T-helper 2 cell treated with Interferon-gamma antibody and Interleukin-4, amounts not matched to agents 5 μg/mL and 100 μg/mL, for 36 hours (primary cell): Measurements from ENCODE around the gene CACNA1C.

Experiments
- DNase-seq: peaks from one replicate; pipeline ENCODE4 v3.0.0; 2021; ENCODE audit warnings: low spot score
- H3K27ac Mint-ChIP-seq: one replicate; pipeline ENCODE4 v1.8.0; 2021; ENCODE audit warnings: mild to moderate bottlenecking, mixed read lengths
- H3K27me3 Mint-ChIP-seq: one replicate; pipeline ENCODE4 v1.8.0; 2021; ENCODE audit warnings: low read depth, mixed read lengths
- H3K36me3 Mint-ChIP-seq: one replicate; pipeline ENCODE4 v1.8.0; 2021; ENCODE audit warnings: low read depth, mixed read lengths
- H3K4me1 Mint-ChIP-seq: one replicate; pipeline ENCODE4 v1.8.0; 2021; ENCODE audit warnings: low read depth, mixed read lengths
- H3K4me3 Mint-ChIP-seq: one replicate; pipeline ENCODE4 v1.8.0; 2022; ENCODE audit warnings: mild to moderate bottlenecking, moderate library complexity, mixed read lengths
- H3K9me3 Mint-ChIP-seq: one replicate; pipeline ENCODE4 v1.8.0; 2021; ENCODE audit warnings: mixed read lengths

The CACNA1C gene

DNA sequence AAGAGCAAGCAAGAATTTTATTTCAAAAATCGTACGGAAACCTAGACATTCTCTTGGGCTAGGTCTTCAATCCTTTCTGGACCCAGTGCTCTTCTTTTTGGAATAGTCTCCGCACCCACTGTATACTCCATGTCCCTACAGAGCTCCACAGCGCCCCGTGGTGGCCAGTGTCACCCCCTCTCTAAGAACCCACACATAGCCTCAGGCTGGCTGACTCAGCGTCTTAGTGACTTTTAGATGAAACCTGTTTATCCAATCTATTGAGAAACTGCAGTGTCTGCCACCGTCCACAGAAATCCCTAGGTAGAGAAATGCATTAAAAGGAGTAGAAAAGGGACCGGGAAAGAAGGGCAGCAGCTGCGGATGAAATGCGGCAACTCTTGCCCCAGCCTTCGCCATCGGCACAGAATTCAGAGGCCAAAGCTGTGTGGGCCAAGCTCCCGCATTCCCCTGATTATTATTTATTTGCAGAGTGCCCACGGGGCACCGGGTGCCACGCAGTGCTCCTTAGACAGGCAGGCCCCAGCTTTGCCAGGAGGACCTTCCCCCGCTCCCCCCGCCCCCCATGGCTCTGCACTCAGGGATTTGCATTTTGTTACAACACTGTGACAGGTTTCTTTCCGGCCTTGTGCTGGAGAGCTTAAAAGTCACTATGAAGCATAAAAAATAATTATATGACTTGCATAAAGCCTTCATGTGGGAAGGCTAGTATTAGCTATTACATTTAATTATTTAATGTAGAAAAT is 571.9 kb downstream of the CACNA1C start:
- Mint-ChIP-seq H3K9me3 (no peaks in the 10 kb centered on the region), H3K4me3 (no peak overlapping the region), H3K36me3 (no peaks in the 10 kb centered on the region), H3K27ac (no peak overlapping the region), H3K4me1 (peaks cover 7% of the 10 kb centered on the region), H3K27me3 (peaks cover 22% of the 10 kb centered on the region)
- DNase-seq, result no peak

DNA sequence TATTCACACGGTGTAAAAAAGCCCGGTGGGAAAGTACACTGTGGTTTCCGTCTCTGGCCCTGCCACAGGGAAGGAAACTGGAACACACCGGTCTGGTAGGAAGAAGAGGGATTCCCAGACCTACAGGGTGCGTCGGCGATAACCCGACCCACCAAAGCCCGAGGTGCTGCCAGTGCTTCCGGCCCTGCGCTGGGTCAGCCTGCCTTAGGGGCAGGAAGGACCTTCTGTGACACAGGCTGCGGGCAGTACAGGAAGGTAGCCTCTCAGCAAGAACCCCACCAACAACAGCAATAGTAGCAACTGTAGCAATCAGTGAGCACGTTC is 572.5 kb downstream of the CACNA1C start:
- H3K4me3 Mint-ChIP-seq, result no peak overlapping the region
- no peaks in the 10 kb centered on the region for H3K36me3 Mint-ChIP-seq
- peaks cover 21% of the 10 kb centered on the region for H3K27me3 Mint-ChIP-seq
- H3K27ac Mint-ChIP-seq, result no peak overlapping the region
- no peak for DNase-seq
- H3K9me3 Mint-ChIP-seq, result no peaks in the 10 kb centered on the region
- peaks cover 7% of the 10 kb centered on the region for H3K4me1 Mint-ChIP-seq

DNA sequence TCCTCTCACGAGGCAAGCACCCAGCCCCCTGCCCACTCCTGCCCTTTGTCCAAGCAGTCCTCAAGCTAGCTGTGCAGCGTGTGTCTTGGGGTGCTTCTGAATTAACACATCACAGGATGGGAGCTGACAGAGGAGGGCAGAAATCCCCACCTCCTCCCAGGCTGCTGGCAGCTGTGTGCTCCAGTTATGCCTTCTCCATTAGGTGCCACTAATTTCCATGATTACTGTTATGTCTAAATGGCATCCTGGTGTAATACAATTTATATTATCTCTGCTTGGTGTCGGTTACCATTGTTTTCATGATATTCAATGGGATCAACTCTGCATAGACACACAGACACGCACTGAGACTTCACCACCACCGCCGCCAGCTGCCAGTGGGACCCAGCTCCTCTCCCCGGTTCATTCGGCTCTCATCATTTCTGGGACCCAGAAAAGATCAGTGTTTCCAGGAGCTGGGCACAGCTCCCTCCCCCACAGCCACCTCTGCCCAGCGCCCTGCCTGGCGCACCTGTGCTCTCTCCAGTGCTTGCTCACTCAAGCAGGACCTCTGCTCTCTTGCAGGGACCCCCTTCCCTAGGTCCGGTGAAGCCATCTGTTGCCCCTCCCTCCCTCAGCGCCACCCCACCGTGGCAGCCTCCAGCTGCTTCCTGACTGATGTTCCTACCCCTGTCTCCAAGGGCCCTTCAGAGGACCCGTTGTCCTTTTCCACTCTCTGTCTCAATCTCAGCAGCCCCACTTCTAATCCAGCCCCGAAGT is 574.5 kb downstream of the CACNA1C start:
- Mint-ChIP-seq H3K36me3 (no peaks in the 10 kb centered on the region), H3K4me3 (no peak overlapping the region), H3K27me3 (peaks cover 15% of the 10 kb centered on the region), H3K9me3 (no peaks in the 10 kb centered on the region), H3K4me1 (peaks cover 7% of the 10 kb centered on the region), H3K27ac (no peak overlapping the region)
- no peak for DNase-seq

DNA sequence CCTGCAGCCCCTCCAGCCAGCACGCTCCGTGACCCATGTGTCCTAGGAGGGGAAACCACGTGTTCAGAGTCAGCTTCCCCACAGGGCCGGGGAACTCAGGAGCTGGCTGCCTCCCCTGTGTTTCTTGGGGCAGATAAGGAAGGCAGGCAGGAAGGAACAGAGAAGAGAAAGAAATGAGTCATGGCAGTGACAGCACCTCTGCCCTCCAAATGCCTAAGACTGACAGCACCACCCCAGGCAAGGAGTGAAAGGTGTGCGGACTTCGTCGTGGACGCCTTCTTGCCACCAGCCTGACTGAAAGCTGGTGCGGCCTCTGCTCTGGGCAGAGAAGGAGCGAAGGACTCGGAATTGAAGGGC is 575.0 kb downstream of the CACNA1C start:
- H3K27me3 Mint-ChIP-seq, result peaks cover 18% of the 10 kb centered on the region
- H3K36me3 Mint-ChIP-seq, result no peaks in the 10 kb centered on the region
- H3K4me1 Mint-ChIP-seq, result peaks cover 7% of the 10 kb centered on the region
- no peaks in the 10 kb centered on the region for H3K9me3 Mint-ChIP-seq
- DNase-seq, result no peak
- no peak overlapping the region for H3K4me3 Mint-ChIP-seq
- H3K27ac Mint-ChIP-seq, result no peak overlapping the region

DNA sequence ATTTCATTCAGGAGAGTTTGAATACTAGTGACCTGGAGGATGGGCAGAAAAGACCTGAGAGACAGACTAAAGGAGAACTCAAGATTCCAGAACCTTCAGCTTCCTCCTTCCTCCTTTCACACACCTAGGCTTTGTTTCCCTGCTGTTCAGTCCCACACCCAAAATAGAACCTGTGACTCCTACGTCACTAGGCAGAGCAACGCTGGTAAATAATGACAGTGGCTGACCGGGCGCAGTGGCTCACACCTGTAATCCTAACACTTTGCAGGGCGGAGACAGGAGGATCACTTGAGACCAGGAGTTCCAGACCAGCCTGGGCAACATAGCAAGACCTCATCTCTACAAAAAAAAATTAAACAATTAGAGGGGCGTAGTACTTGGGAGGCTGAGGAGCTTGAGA is 575.6 kb downstream of the CACNA1C start:
- no peaks in the 10 kb centered on the region for H3K36me3 Mint-ChIP-seq
- DNase-seq, result no peak
- H3K9me3 Mint-ChIP-seq, result no peaks in the 10 kb centered on the region
- peaks cover 7% of the 10 kb centered on the region for H3K4me1 Mint-ChIP-seq
- H3K27me3 Mint-ChIP-seq, result peaks cover 18% of the 10 kb centered on the region
- no peak overlapping the region for H3K4me3 Mint-ChIP-seq
- H3K27ac Mint-ChIP-seq, result no peak overlapping the region

DNA sequence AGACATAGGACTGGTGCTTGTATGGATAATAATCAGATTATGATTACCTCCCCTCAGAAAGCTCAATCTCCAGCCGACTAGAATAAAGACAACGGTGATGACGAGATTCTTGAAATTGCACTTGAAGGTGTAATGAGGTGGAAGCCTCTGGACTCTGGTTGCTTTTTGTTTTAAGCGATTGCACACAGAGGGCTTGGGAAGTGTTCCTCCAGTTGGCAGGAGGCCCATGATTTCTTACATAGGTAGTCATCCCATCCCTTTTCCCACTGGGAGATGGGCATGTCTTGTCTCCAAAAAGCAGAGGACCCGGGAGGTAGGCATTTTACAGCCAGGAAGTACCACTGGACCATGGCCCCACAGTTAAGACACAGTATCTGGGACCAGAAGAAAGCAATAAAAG is 576.3 kb downstream of the CACNA1C start:
- Mint-ChIP-seq H3K27ac (no peak overlapping the region), H3K36me3 (no peaks in the 10 kb centered on the region), H3K4me1 (peaks cover 7% of the 10 kb centered on the region), H3K4me3 (no peak overlapping the region), H3K9me3 (no peaks in the 10 kb centered on the region), H3K27me3 (peaks cover 18% of the 10 kb centered on the region)
- no peak for DNase-seq

DNA sequence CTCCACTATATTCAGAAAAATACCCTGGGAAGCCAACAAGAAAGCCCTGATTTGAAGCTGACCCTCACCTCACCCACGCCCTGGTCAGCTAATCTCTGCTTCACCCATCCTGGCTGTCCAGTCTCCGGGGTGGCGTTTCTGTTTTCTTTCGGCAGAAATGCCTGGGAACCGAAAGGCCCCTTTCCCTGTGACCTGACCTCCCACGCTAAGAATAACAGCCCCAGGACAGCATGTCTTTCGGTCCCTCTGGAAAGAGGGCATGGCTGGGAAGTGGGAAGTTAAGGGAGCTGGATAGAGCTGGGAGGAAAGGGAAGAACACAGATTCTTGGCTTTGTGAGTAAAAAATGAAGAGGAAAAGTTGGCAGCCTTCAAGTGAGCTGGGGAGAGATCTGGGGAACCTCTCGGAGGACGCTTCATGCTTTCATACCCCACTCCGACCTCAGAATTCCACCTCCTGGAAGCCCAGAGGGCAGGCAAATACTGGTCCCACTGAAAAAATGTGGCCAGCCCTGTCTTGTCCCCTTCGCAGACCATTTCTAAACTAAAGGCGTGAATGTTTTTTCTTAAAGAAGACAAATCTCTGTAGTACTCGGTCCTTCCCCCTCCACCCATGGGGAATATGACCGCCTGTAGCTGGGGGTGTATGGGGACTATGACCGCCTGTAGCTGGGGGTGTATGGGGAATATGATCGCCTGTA is 579.0 kb downstream of the CACNA1C start:
- Mint-ChIP-seq H3K9me3 (no peaks in the 10 kb centered on the region), H3K4me1 (peaks cover 7% of the 10 kb centered on the region), H3K27ac (no peak overlapping the region), H3K27me3 (peaks cover 21% of the 10 kb centered on the region), H3K4me3 (no peak overlapping the region), H3K36me3 (no peaks in the 10 kb centered on the region)
- DNase-seq, result no peak

DNA sequence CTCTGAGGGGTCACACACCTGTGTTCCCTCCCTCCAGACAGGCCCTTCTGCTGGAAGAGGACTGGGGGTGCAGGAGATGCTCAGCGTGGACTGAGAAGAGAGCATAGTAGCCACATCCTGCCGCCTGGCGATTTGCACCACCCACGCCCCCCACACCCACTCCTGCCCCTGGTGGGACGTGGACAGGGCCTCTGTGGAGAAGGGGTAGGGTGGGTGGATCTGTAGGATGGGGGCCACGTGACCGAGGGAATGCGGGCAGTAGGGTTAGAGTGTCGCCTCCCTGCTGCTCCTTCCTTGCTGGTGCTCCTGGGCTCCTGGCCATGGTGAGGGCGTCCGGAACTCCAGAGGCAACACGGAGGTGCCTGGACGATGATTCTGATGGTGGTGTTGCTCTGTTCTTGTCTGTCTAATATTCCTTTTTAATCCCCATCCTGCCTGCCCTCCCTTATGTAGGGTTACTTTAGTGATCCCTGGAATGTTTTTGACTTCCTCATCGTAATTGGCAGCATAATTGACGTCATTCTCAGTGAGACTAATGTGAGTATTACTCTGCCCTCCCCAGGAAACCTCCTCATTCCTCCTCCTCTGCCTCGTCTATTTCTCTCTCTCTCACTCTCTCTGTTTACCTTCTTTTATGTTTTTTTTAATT is 580.5 kb downstream of the CACNA1C start:
- no peaks in the 10 kb centered on the region for H3K4me1 Mint-ChIP-seq
- H3K36me3 Mint-ChIP-seq, result no peaks in the 10 kb centered on the region
- H3K27me3 Mint-ChIP-seq, result peaks cover 13% of the 10 kb centered on the region
- H3K9me3 Mint-ChIP-seq, result no peaks in the 10 kb centered on the region
- DNase-seq, result no peak
- H3K4me3 Mint-ChIP-seq, result no peak overlapping the region
- no peak overlapping the region for H3K27ac Mint-ChIP-seq

DNA sequence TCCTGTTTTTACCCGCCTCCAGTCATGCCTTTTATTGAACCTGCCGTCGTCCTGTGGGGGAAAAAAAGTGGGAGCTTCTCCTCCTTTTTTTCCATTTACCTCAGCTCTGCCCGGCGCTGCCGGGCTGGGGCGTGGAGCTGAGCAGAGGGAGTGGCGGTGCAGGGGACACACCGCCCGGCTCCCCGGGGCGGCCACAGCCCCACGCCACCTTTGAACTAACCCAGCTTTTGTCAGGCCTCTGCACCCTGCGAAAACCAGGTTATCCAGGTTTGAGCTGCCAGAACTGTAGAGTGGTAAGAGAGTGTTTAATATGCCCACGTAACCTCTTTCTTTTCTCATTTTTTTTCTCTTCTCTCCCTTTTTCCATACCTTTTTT is 581.0 kb downstream of the CACNA1C start:
- Mint-ChIP-seq H3K36me3 (no peaks in the 10 kb centered on the region), H3K4me1 (no peaks in the 10 kb centered on the region), H3K4me3 (no peak overlapping the region), H3K27me3 (peaks cover 14% of the 10 kb centered on the region), H3K9me3 (no peaks in the 10 kb centered on the region), H3K27ac (no peak overlapping the region)
- no peak for DNase-seq

DNA sequence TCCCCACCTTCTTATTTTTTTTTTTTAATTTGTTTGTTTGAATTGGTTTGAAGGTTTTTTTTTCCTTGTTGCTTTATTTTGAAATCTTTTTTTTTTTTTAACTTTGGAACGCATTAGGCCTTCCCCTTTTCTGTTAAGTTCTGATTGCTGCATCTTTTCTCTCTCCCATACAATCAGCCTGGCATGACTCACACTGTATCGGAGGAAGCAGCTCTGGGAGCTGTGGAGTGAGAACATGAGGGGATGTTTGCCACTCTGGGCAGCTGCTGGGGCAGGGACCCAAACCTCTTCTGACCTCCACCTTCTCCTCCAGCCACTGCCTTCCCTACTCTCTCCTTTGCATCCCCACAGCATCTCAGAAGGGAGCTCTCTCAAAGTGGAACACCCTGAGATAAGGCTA is 581.7 kb downstream of the CACNA1C start:
- peaks cover 14% of the 10 kb centered on the region for H3K27me3 Mint-ChIP-seq

DNA sequence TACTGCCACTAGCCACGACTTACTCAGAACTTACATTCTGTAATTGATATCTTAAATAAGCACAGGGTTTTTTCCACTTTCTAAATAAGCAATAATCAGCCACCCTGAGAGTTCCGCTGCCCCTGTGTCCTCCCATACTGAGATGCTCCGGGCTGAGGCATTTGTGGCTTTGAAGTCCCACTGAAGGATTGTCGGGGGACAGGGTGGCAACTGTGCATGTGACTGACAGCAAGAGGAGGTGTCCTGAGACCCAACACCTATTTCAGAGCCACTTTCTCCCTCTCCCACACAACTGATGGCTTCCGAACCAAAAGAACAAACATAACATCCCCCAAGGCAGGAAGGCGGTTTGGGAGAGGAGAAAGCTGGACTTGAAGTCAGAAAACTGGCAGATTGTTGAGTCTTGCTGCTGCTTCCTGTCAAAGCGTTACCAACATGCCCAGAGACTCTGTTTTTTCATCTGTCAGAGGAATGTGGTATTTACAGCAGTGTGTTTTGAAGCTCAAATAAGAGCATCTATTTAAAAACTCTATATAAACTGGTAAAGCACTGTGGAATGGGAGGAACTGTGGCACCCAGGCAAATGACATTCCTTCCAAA is 584.1 kb downstream of the CACNA1C start:
- Mint-ChIP-seq H3K36me3 (no peaks in the 10 kb centered on the region), H3K4me3 (no peak overlapping the region), H3K27ac (no peak overlapping the region), H3K27me3 (peaks cover 12% of the 10 kb centered on the region), H3K4me1 (no peaks in the 10 kb centered on the region), H3K9me3 (no peaks in the 10 kb centered on the region)
- no peak for DNase-seq

More for the DNA sequence above, 581.7 kb downstream of the CACNA1C start:
- H3K4me3 Mint-ChIP-seq, result no peak overlapping the region
- no peaks in the 10 kb centered on the region for H3K9me3 Mint-ChIP-seq
- H3K4me1 Mint-ChIP-seq, result no peaks in the 10 kb centered on the region
- H3K27ac Mint-ChIP-seq, result no peak overlapping the region
- H3K36me3 Mint-ChIP-seq, result no peaks in the 10 kb centered on the region
- DNase-seq, result no peak

DNA sequence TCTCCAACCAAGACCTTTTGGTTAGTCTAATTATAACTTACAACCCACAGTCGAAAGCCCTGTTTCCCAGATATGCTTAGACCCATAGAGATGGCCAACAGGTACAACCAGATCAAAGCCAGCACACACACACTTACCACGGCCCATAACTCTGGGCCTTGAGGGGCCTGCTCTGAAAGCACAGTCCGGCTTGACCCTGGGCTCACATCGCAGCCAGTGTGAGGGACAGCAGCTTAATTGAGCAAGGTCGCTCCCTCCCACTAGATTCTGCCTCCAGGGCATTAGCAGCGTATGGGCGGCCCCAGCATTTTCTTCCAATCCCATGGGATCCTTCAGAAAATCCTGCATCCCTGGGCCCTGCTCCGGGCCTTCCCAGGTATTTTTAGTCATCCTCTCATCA is 584.6 kb downstream of the CACNA1C start:
- Mint-ChIP-seq H3K4me3 (no peak overlapping the region), H3K27me3 (peaks cover 12% of the 10 kb centered on the region), H3K4me1 (peaks cover 5% of the 10 kb centered on the region), H3K27ac (no peak overlapping the region), H3K36me3 (no peaks in the 10 kb centered on the region), H3K9me3 (no peaks in the 10 kb centered on the region)
- DNase-seq, result no peak

DNA sequence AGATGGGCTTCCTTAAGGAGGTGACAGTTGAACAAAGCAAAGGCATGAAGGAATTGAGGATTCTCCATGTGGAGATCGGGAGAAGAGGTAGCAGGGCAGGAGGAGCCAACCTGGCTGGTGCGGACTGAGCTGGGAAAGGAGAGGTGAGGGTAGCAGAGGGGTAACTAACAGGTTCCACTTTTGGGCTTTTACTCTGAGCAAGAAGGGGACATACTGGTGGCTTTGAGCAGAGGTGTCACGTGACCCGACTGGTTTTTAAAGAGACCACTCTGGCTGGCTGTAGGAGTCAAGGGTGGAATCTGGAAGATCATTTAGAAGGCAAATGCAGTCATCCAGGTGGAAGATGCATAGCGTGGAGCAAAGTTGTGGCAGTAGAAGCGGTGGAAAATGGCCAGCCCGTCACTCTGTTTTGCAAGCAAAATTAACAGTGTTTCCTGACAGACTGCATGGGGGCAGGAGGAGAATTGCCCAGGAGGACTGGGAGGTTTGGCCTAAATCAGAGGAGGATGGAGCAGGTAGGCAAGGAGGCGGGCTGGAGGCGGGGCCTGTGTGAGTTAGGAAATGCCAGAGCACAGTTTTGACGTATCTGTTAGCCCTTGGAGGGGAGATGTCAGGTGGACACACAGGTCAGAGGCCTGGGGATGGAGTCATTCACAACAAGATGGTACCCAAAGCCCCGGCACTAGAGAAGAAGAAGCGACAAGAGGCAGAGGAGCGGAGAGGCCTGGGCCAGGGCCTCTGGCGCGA is 585.7 kb downstream of the CACNA1C start:
- Mint-ChIP-seq H3K27me3 (peaks cover 16% of the 10 kb centered on the region), H3K9me3 (no peaks in the 10 kb centered on the region), H3K4me3 (no peak overlapping the region)

More for the DNA sequence above, 585.7 kb downstream of the CACNA1C start:
- Mint-ChIP-seq H3K27ac (no peak overlapping the region), H3K36me3 (no peaks in the 10 kb centered on the region), H3K4me1 (peaks cover 8% of the 10 kb centered on the region)
- no peak for DNase-seq
